Effector CD8-positive, alpha-beta T cell (primary cell): Measurements from ENCODE around the gene ASPM.

Source experiments
- DNase-seq: peaks from one replicate; lab custom pipeline; 2025; lab: John Stamatoyannopoulos, UW
- total RNA-seq, 4 experiments: gene quantifications; one replicate each; lab custom pipeline; 2026; lab: John Stamatoyannopoulos, UW

Gene ASPM
- total RNA-seq: 0.29 to 6.0 (median 3.3) reads per million in 4 experiments

GRCh38 chr1:197146101-197147095 is at the start of gene ASPM:
TSS of gene ASPM (minus strand) at chr1:197146669. CDS start at chr1:197146437, 232 bp downstream.
- DNase-seq: peak; percentile 90

GRCh38 chr1:197195100-197195499 is 48.6 kb upstream of the ASPM start:
- DNase-seq: no peak

GRCh38 chr1:197184190-197184589 is 37.7 kb upstream of the ASPM start:
- no peak for DNase-seq

- no peak for DNase-seq
Observed at GRCh38 chr1:197183195-197183748, 36.8 kb upstream of the ASPM start.

GRCh38 chr1:197182716-197183115 is 36.2 kb upstream of the ASPM start:
- no peak for DNase-seq

- DNase-seq: no peak
Observed at GRCh38 chr1:197181982-197182381, 35.5 kb upstream of the ASPM start.

- DNase-seq: no peak
Observed at GRCh38 chr1:197180252-197180878, 33.9 kb upstream of the ASPM start.

- DNase-seq: no peak
Observed at GRCh38 chr1:197178998-197179397, 32.5 kb upstream of the ASPM start.

GRCh38 chr1:197174818-197175217 is 28.3 kb upstream of the ASPM start:
- DNase-seq: no peak

- no peak for DNase-seq
Observed at GRCh38 chr1:197173571-197174507, 27.4 kb upstream of the ASPM start.

- DNase-seq: no peak
Observed at GRCh38 chr1:197171531-197171930, 25.1 kb upstream of the ASPM start.

- DNase-seq: no peak
Observed at GRCh38 chr1:197170538-197170937, 24.1 kb upstream of the ASPM start.

- DNase-seq: no peak
Observed at GRCh38 chr1:197159461-197159860, 13.0 kb upstream of the ASPM start.

- no peak for DNase-seq
Observed at GRCh38 chr1:197156692-197157091, 10.2 kb upstream of the ASPM start.

GRCh38 chr1:197152662-197153061 is 6.2 kb upstream of the ASPM start:
- DNase-seq: no peak

- no peak for DNase-seq
Observed at GRCh38 chr1:197151185-197151584, 4.7 kb upstream of the ASPM start.

GRCh38 chr1:197150336-197151005 is 4.0 kb upstream of the ASPM start:
- no peak for DNase-seq

GRCh38 chr1:197149340-197149739 is 2.9 kb upstream of the ASPM start:
- no peak for DNase-seq

- no peak for DNase-seq
Observed at GRCh38 chr1:197145446-197146024, 934 bp downstream of the ASPM start.

GRCh38 chr1:197144570-197145325 is 1.7 kb downstream of the ASPM start:
- DNase-seq: no peak
